Sigmoid colon (tissue), 7 donors: ENCODE measurements around the gene TALDO1. TPM values are rescaled to one million over a fixed set of nuclear protein-coding genes. Genes with fewer than 3 reads are reported as not detected.

Experiments used
- polyA plus RNA-seq, 3 donors: library from polyadenylated mRNA; stranded (reverse); fragments of 200-250 nt; gene quantifications; one replicate each; pipeline ENCODE4 v1.2.3, GENCODE V29; 2013
- small RNA-seq, 3 donors: library from RNA; depleted of rRNA; stranded (forward); fragments of <200 nt; gene quantifications; one replicate each; pipeline ENCODE3, GENCODE V24; 2016
- total RNA-seq, 4 donors: library from RNA; depleted of rRNA; stranded (reverse); fragments of >200 nt; gene quantifications; one replicate each; pipeline ENCODE4 v1.1.0, GENCODE V29; 2016
- donor health status: healthy with polysubstance abuse.
- donor health status: Bipolar disorder and iron deficiency.
- donor health status: healthy.

TALDO1 gene
- total and polyA plus RNA-seq, 7 donors, result 94.6 to 177 (median 133) TPM

Small RNAs within 50 kb of the gene (small RNA-seq; reads per million reads assigned to genes)
- gene SNORA52, result 0 reads per million in 3 donors

Other genes with a start within 250 kb of the TALDO1 start
- 100 to 1,000 TPM; 150 to 210 (median 160) TPM for gene RNH1, start 240.2 kb upstream of the TALDO1 start, total RNA-seq
- gene RNH1, start 240.2 kb upstream of the TALDO1 start, polyA plus RNA-seq, result 100 to 1,000 TPM; 101 to 126 (median 108) TPM
- 10 to 100 TPM; 27.8 to 59.3 (median 32.8) TPM for gene HRAS, start 211.9 kb upstream of the TALDO1 start, total RNA-seq
- gene HRAS, start 211.9 kb upstream of the TALDO1 start, polyA plus RNA-seq, result 10 to 100 TPM; 44.6 to 76.1 (median 66.1) TPM
- under 1 TPM in 1 of 4 donors, not detected in 3; 0.14 TPM for gene LRRC56, start 209.9 kb upstream of the TALDO1 start, total RNA-seq
- 1 to 10 TPM; 2.4 to 5.9 (median 5.8) TPM for gene LRRC56, start 209.9 kb upstream of the TALDO1 start, polyA plus RNA-seq
- 1 to 10 TPM in 1 of 4 donors, under 1 TPM in 2, not detected in 1; 0.66 to 1.4 (median 0.68) TPM for gene LMNTD2, start 186.7 kb upstream of the TALDO1 start, total RNA-seq
- gene LMNTD2, start 186.7 kb upstream of the TALDO1 start, polyA plus RNA-seq, result 1 to 10 TPM; 1.2 to 6.3 (median 3.5) TPM
- gene RASSF7, start 186.5 kb upstream of the TALDO1 start, total RNA-seq, result 1 to 10 TPM; 3.0 to 5.4 (median 3.8) TPM
- 100 to 1,000 TPM in 1 of 3 donors, 10 to 100 TPM in 2; 72.4 to 122 (median 94.9) TPM for gene RASSF7, start 186.5 kb upstream of the TALDO1 start, polyA plus RNA-seq
- gene PHRF1, start 171.0 kb upstream of the TALDO1 start, total RNA-seq, result 10 to 100 TPM; 11.8 to 21.2 (median 17.9) TPM
- 10 to 100 TPM in 2 of 3 donors, 1 to 10 TPM in 1; 6.6 to 29.3 (median 11.3) TPM for gene PHRF1, start 171.0 kb upstream of the TALDO1 start, polyA plus RNA-seq
- 10 to 100 TPM in 3 of 4 donors, 1 to 10 TPM in 1; 8.6 to 18.2 (median 14.2) TPM for gene IRF7, start 131.5 kb upstream of the TALDO1 start, total RNA-seq
- gene IRF7, start 131.5 kb upstream of the TALDO1 start, polyA plus RNA-seq, result 10 to 100 TPM; 10.8 to 73.9 (median 26.8) TPM
- 1 to 10 TPM in 2 of 4 donors, not detected in 2; 1.8 to 1.9 TPM for gene CDHR5, start 122.5 kb upstream of the TALDO1 start, total RNA-seq
- gene CDHR5, start 122.5 kb upstream of the TALDO1 start, polyA plus RNA-seq, result 100 to 1,000 TPM in 1 of 3 donors, 10 to 100 TPM in 2; 18.0 to 136 (median 29.4) TPM
- not detected for gene SCT, start 120.3 kb upstream of the TALDO1 start, total RNA-seq
- gene SCT, start 120.3 kb upstream of the TALDO1 start, polyA plus RNA-seq, result 1 to 10 TPM in 1 of 3 donors, not detected in 2; 1.1 TPM
- 1 to 10 TPM in 1 of 4 donors, under 1 TPM in 1, not detected in 2; 0.41 to 2.2 TPM for gene DRD4, start 110.2 kb upstream of the TALDO1 start, total RNA-seq
- under 1 TPM in 1 of 3 donors, not detected in 2; 0.28 TPM for gene DRD4, start 110.2 kb upstream of the TALDO1 start, polyA plus RNA-seq
- 10 to 100 TPM; 15.1 to 29.6 (median 22.2) TPM for gene DEAF1, start 52.2 kb upstream of the TALDO1 start, total RNA-seq
- 10 to 100 TPM; 11.3 to 18.6 (median 14.4) TPM for gene DEAF1, start 52.2 kb upstream of the TALDO1 start, polyA plus RNA-seq
- gene TMEM80, start 51.6 kb upstream of the TALDO1 start, total RNA-seq, result 10 to 100 TPM; 20.9 to 41.5 (median 39.6) TPM
- gene TMEM80, start 51.6 kb upstream of the TALDO1 start, polyA plus RNA-seq, result 10 to 100 TPM in 2 of 3 donors, 1 to 10 TPM in 1; 7.9 to 27.6 (median 25.7) TPM
- gene EPS8L2, start 41.2 kb upstream of the TALDO1 start, total RNA-seq, result 10 to 100 TPM in 2 of 4 donors, 1 to 10 TPM in 2; 5.4 to 15.6 (median 11.6) TPM
- 100 to 1,000 TPM; 153 to 168 (median 155) TPM for gene EPS8L2, start 41.2 kb upstream of the TALDO1 start, polyA plus RNA-seq
- gene GATD1, start 30.0 kb downstream of the TALDO1 start, total RNA-seq, result 10 to 100 TPM in 3 of 4 donors, 1 to 10 TPM in 1; 6.7 to 26.3 (median 14.9) TPM
- 10 to 100 TPM in 2 of 3 donors, 1 to 10 TPM in 1; 7.8 to 55.9 (median 40.0) TPM for gene GATD1, start 30.0 kb downstream of the TALDO1 start, polyA plus RNA-seq
- gene CEND1, start 42.6 kb downstream of the TALDO1 start, total RNA-seq, result 1 to 10 TPM; 1.8 to 3.6 (median 2.6) TPM
- gene CEND1, start 42.6 kb downstream of the TALDO1 start, polyA plus RNA-seq, result 1 to 10 TPM in 1 of 3 donors, not detected in 2; 2.0 TPM
- 1 to 10 TPM; 3.8 to 7.2 (median 5.4) TPM for gene SLC25A22, start 50.8 kb downstream of the TALDO1 start, total RNA-seq
- 10 to 100 TPM in 1 of 3 donors, 1 to 10 TPM in 2; 7.8 to 26.4 (median 9.7) TPM for gene SLC25A22, start 50.8 kb downstream of the TALDO1 start, polyA plus RNA-seq
- gene PIDD1, start 57.8 kb downstream of the TALDO1 start, total RNA-seq, result 10 to 100 TPM in 2 of 4 donors, 1 to 10 TPM in 2; 6.7 to 26.6 (median 11.4) TPM
- gene PIDD1, start 57.8 kb downstream of the TALDO1 start, polyA plus RNA-seq, result 10 to 100 TPM in 1 of 3 donors, 1 to 10 TPM in 2; 4.9 to 28.8 (median 6.0) TPM
- gene RPLP2, start 62.5 kb downstream of the TALDO1 start, total RNA-seq, result 100 to 1,000 TPM; 405 to 632 (median 412) TPM
- gene RPLP2, start 62.5 kb downstream of the TALDO1 start, polyA plus RNA-seq, result 1,000 to 10,000 TPM; 1,208 to 2,533 (median 1,777) TPM
- 10 to 100 TPM; 26.3 to 39.6 (median 34.6) TPM for gene PNPLA2, start 71.5 kb downstream of the TALDO1 start, total RNA-seq
- 100 to 1,000 TPM in 1 of 3 donors, 10 to 100 TPM in 2; 35.4 to 137 (median 47.6) TPM for gene PNPLA2, start 71.5 kb downstream of the TALDO1 start, polyA plus RNA-seq
- gene CRACR2B, start 80.5 kb downstream of the TALDO1 start, total RNA-seq, result 1 to 10 TPM; 1.5 to 9.5 (median 4.6) TPM
- gene CRACR2B, start 80.5 kb downstream of the TALDO1 start, polyA plus RNA-seq, result 100 to 1,000 TPM in 1 of 3 donors, 10 to 100 TPM in 2; 32.1 to 149 (median 46.8) TPM
- 100 to 1,000 TPM in 3 of 4 donors, 10 to 100 TPM in 1; 84.4 to 343 (median 278) TPM for gene CD151, start 85.5 kb downstream of the TALDO1 start, total RNA-seq
- gene CD151, start 85.5 kb downstream of the TALDO1 start, polyA plus RNA-seq, result 100 to 1,000 TPM in 1 of 3 donors, 10 to 100 TPM in 2; 91.9 to 436 (median 92.7) TPM
- 10 to 100 TPM; 34.9 to 75.3 (median 52.0) TPM for gene POLR2L, start 95.1 kb downstream of the TALDO1 start, total RNA-seq
- gene POLR2L, start 95.1 kb downstream of the TALDO1 start, polyA plus RNA-seq, result 100 to 1,000 TPM; 139 to 198 (median 143) TPM
- 10 to 100 TPM; 79.2 to 92.7 (median 82.9) TPM for gene TSPAN4, start 95.4 kb downstream of the TALDO1 start, total RNA-seq
- 10 to 100 TPM in 2 of 3 donors, 1 to 10 TPM in 1; 8.8 to 41.0 (median 15.0) TPM for gene TSPAN4, start 95.4 kb downstream of the TALDO1 start, polyA plus RNA-seq
- gene CHID1, start 163.3 kb downstream of the TALDO1 start, total RNA-seq, result 10 to 100 TPM; 45.7 to 52.3 (median 48.0) TPM
- 10 to 100 TPM; 16.9 to 52.0 (median 18.0) TPM for gene CHID1, start 163.3 kb downstream of the TALDO1 start, polyA plus RNA-seq
- gene AP2A2, start 178.4 kb downstream of the TALDO1 start, total RNA-seq, result 10 to 100 TPM; 42.6 to 78.4 (median 53.1) TPM
- 10 to 100 TPM; 21.0 to 47.0 (median 31.4) TPM for gene AP2A2, start 178.4 kb downstream of the TALDO1 start, polyA plus RNA-seq